T-cell (primary cell): ENCODE results near the gene UBE2Q2. TPM values are rescaled to one million over a fixed set of nuclear protein-coding genes. Genes with fewer than 3 reads are reported as not detected.

Source experiments
- ATAC-seq, 4 experiments: fragments of 200-7000 bp in 3 of 4; fragments of 150-1000 bp in 1 of 4; cut with Tn5 transposase; replicated peaks in 1 of 4; 1 replicate in 3 of 4; 2 replicates in 1 of 4; pipeline ENCODE4 v1.10.0; 2021; ENCODE audit warnings: moderate library complexity in 3 of 4, mild to moderate bottlenecking in 2 of 4, moderate number of reproducible peaks in 1 of 4
- CTCF ChIA-PET, 2 donors: fragments of 300-600 bp; sonication (Branson Sonifier 250); formaldehyde crosslinking; loops; one replicate each; lab custom pipeline; 2022; ENCODE audit warnings: antibody characterized with exemption in 2 of 2; lab: Charles Lee
- POLR2A ChIA-PET, 2 donors: fragments of 300-600 bp; sonication (Branson Sonifier 250); formaldehyde crosslinking; loops; one replicate each; lab custom pipeline; 2022; ENCODE audit warnings: antibody characterized with exemption in 2 of 2; lab: Charles Lee
- DNase-seq, 35 experiments: peaks; one replicate each; pipeline versions ENCODE4 v3.0.0 to v3.0.0-alpha.2; 2013 to 2023
- H3K27ac ChIP-seq: one replicate; pipeline ENCODE4 v1.5.1; 2013; ENCODE audit warnings: low read length
- H3K27me3 ChIP-seq, 2 experiments: replicated peaks in 1 of 2; 1 replicate in 1 of 2; 2 replicates in 1 of 2; pipeline versions ENCODE4 v1.6.1 to v1.7.0; 2013; ENCODE audit warnings: low read length in 1 of 2, mixed read lengths in 1 of 2; ENCODE audit not compliant: control insufficient read depth in 2 of 2, insufficient read depth in 2 of 2; ENCODE audit errors: extremely low read depth in 1 of 2
- H3K36me3 ChIP-seq, 2 donors: 1 replicate in 1 of 2; 2 replicates in 1 of 2; pipeline versions ENCODE4 v1.6.1 to v1.7.0; 2013; ENCODE audit warnings: low read length in 1 of 2; ENCODE audit not compliant: control insufficient read depth in 2 of 2, insufficient read depth in 1 of 2; ENCODE audit errors: extremely low read depth in 1 of 2
- H3K4me1 ChIP-seq, 2 experiments: 1 replicate in 1 of 2; 2 replicates in 1 of 2; pipeline versions ENCODE4 v1.6.1 to v1.7.0; 2013; ENCODE audit warnings: low read length in 2 of 2, mixed read lengths in 1 of 2; ENCODE audit not compliant: insufficient read depth in 2 of 2, control insufficient read depth in 1 of 2; ENCODE audit errors: extremely low read depth in 1 of 2
- H3K4me3 ChIP-seq, 2 donors: 1 replicate in 1 of 2; 2 replicates in 1 of 2; pipeline versions ENCODE4 v1.5.1 to v1.7.0; 2013; ENCODE audit warnings: mild to moderate bottlenecking in 2 of 2, low read length in 1 of 2, moderate library complexity in 1 of 2; ENCODE audit not compliant: control insufficient read depth in 1 of 2; ENCODE audit errors: extremely low read depth in 1 of 2
- H3K9me3 ChIP-seq: 2 replicates; pipeline ENCODE4 v1.7.0; 2013
- H3K27ac Mint-ChIP-seq, 2 donors: one replicate each; pipeline ENCODE4 v1.8.0; 2020 to 2021; ENCODE audit warnings: mild to moderate bottlenecking in 2 of 2, mixed read lengths in 2 of 2
- H3K27me3 Mint-ChIP-seq, 2 donors: one replicate each; pipeline ENCODE4 v1.8.0; 2021 to 2022; ENCODE audit warnings: mixed read lengths in 2 of 2
- H3K36me3 Mint-ChIP-seq: one replicate; pipeline ENCODE4 v1.8.0; 2021; ENCODE audit warnings: mixed read lengths
- H3K4me1 Mint-ChIP-seq, 3 donors: one replicate each; pipeline ENCODE4 v1.8.0; 2020 to 2022; ENCODE audit warnings: mixed read lengths in 3 of 3, mild to moderate bottlenecking in 1 of 3
- H3K4me3 Mint-ChIP-seq, 3 donors: one replicate each; pipeline ENCODE4 v1.8.0; 2020 to 2022; ENCODE audit warnings: mild to moderate bottlenecking in 3 of 3, mixed read lengths in 3 of 3, moderate library complexity in 3 of 3
- H3K9me3 Mint-ChIP-seq, 3 donors: one replicate each; pipeline ENCODE4 v1.8.0; 2020 to 2022; ENCODE audit warnings: mixed read lengths in 3 of 3
- WGBS: methylation state at CpG from one replicate; pipeline ENCODE4 v1.1.5; 2013; ENCODE audit warnings: missing lambda C conversion rate; ENCODE audit not compliant: insufficient coverage; 5-methylcytosine and 5-hydroxymethylcytosine counted together
- total RNA-seq, 35 experiments: library from RNA in 6 of 35; stranded (reverse) in 6 of 35; fragments of 120-200 nt in 1 of 35; gene quantifications; one replicate each; pipeline versions ENCODE4 v1.2.1 to v1.2.4 and lab custom pipeline; 2013 to 2026

UBE2Q2 gene
- total RNA-seq, 5 donors from 2014 or later (not counting 1 experiment from before 2014, with no cell fraction given), result 28.6 to 40.9 (median 36.9) TPM

DNA sequence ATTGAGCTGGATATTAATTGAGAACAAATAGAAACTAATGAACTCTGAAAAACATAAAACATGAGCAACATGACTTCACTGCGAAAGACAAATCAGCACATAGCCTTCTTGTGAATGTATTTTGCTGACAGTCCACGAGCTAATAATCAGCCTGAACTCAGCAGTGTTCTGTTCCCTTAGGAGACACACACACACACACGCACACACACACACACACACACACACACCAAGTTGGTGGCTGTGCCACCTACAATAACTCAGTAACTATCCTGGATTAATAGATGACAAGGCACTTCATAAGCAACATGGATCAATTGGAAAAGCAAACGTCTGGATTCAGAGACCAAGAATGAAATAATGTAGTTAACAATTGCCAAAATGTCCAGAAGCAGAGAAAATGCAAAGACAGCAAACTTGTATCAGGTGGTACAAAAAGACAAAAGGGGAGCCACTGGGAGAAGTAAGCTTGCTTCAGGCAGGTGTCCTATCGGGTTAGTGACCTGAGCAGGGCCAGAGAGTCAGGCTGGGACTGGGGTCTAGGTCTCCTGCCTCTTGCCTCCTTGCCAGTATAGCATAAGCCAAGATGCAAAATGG lies 20.5 kb upstream of the UBE2Q2 start:
- H3K36me3 ChIP-seq, result no peaks in the 10 kb centered on the region
- H3K4me1 Mint-ChIP-seq, result no peaks in the 10 kb centered on the region
- H3K4me3 ChIP-seq, result no peak overlapping the region
- no peak overlapping the region for H3K4me3 Mint-ChIP-seq
- ChIA-PET POLR2A (no interaction called here), CTCF (interaction anchor here in 1 of 2 donors (0.5 kb wide), 1 partner anchor 18 kb away, joined by 3 read pairs; no protein-coding TSS in a partner anchor)
- H3K9me3 Mint-ChIP-seq, result no peaks in the 10 kb centered on the region
- H3K4me1 ChIP-seq, result no peaks in the 10 kb centered on the region
- ATAC-seq (no peak), DNase-seq (no peak)
- H3K27me3 Mint-ChIP-seq, result peaks cover 4% of the 10 kb centered on the region in 2 donors
- H3K27me3 ChIP-seq, result peaks cover 0 to 3% of the 10 kb centered on the region in 2 experiments
- no peak overlapping the region for H3K27ac Mint-ChIP-seq
- H3K36me3 Mint-ChIP-seq, result no peaks in the 10 kb centered on the region
- WGBS, result 100% methylated on average over 4 of the region's 5 CpGs
- no peaks in the 10 kb centered on the region for H3K9me3 ChIP-seq
- H3K27ac ChIP-seq, result no peak overlapping the region

DNA sequence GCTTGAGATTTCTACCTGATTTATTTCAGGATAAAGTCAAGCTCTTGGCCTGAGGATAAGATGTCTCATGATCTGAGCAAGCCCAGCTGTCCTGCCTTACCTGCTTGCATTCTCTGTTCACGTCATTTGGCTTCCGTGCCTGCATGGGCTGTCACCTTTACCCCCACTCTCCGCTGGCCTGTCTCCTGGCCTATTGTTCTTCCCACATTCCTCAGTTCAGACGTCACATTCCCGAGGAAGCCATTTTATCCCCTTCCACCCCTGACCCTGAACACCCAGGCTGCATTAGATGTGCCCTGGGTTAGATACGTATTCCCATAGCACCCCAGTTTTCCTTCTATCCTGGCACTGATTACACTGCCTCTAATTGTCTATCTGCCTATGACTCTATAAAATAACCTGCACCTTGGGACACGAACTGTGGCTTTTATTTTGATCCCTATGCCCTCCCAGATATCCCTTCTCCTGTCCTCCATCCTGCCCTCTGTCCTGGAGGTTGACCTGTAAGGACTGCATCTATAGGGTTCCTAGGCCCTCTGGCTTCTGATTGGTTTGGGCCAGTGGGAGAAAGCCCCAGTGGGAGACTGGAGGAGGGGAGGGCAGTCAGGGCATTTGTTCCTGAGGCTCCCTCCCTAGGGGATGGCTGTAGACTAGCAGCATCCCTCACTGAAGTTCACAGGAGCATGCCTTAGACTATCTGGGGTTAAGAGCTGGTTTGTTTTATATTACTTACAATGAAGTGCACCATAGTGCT lies 19.2 kb upstream of the UBE2Q2 start:
- WGBS, result 76% methylated on average over 7 of the region's 7 CpGs
- CTCF ChIA-PET, result interaction anchor here in 1 of 2 donors (0.7 kb wide), 1 partner anchor 1207 kb away, joined by 3 read pairs; no protein-coding TSS in a partner anchor
- POLR2A ChIA-PET, result no interaction called here

DNA sequence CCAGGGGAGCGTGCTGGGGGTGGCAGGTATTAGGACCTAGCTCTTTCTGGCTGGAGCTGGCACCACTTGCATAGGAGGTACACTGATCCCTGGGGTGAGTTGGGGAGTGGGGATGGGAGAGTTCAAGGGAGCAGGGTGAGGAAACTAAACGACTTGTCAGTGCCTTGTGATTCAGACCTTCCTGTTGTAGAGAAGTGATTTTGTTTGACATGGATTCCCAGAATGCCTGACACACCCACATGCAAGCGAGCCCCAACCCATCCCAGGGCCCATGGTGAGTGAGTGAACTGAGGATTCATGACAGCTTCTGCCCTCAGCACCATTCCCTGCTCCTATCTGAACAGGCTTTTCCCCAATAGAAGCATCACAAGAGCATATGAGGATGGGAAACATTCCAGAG lies 15.6 kb upstream of the UBE2Q2 start:
- no peaks in the 10 kb centered on the region for H3K9me3 ChIP-seq
- 75% methylated on average over 1 of the region's 3 CpGs for WGBS
- no peaks in the 10 kb centered on the region for H3K4me1 ChIP-seq
- H3K4me1 Mint-ChIP-seq, result no peaks in the 10 kb centered on the region
- peaks cover 0 to 3% of the 10 kb centered on the region in 2 experiments for H3K27me3 ChIP-seq
- ChIA-PET POLR2A (interaction anchor here in 1 of 2 donors (0.6 kb wide), 1 partner anchor 110 kb away, joined by 8 read pairs; no protein-coding TSS in a partner anchor), CTCF (no interaction called here)
- no peak overlapping the region for H3K4me3 ChIP-seq
- no peaks in the 10 kb centered on the region for H3K36me3 Mint-ChIP-seq
- H3K27ac Mint-ChIP-seq, result no peak overlapping the region
- H3K36me3 ChIP-seq, result no peaks in the 10 kb centered on the region
- no peaks in the 10 kb centered on the region for H3K9me3 Mint-ChIP-seq
- no peak overlapping the region for H3K4me3 Mint-ChIP-seq
- DNase-seq, result no peak
- H3K27me3 Mint-ChIP-seq, result peaks cover 4% of the 10 kb centered on the region in 2 donors
- no peak for ATAC-seq
- no peak overlapping the region for H3K27ac ChIP-seq

More for the DNA sequence above, 19.2 kb upstream of the UBE2Q2 start:
- Mint-ChIP-seq H3K9me3 (no peaks in the 10 kb centered on the region), H3K4me3 (no peak overlapping the region), H3K27ac (no peak overlapping the region), H3K27me3 (peaks cover 4% of the 10 kb centered on the region in 2 donors), H3K36me3 (no peaks in the 10 kb centered on the region), H3K4me1 (no peaks in the 10 kb centered on the region)
- Histone ChIP-seq H3K36me3 (no peaks in the 10 kb centered on the region), H3K4me3 (no peak overlapping the region), H3K27me3 (peaks cover 0 to 3% of the 10 kb centered on the region in 2 experiments), H3K4me1 (no peaks in the 10 kb centered on the region), H3K27ac (no peak overlapping the region), H3K9me3 (no peaks in the 10 kb centered on the region)
- ATAC-seq (no peak), DNase-seq (no peak)

DNA sequence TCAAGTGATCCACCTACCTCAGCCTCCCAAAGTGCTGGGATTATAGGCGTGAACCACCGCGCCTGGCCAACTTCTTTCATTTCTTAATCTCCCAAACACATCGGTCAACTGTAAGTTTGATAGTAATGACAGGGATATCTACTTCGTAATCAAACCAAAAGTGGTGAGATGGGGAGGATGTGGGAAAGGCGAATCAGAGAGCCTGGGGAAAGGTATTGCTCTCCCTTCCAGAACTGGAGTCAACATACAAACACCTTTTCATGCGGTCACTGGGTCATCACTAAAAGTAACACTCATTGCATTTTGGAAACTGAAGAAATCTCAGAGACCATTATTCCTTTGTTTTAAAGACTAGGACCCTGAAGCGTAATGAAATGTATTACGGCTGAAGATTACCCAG lies 14.8 kb upstream of the UBE2Q2 start:
- ChIA-PET CTCF (no interaction called here), POLR2A (no interaction called here)
- Histone ChIP-seq H3K27ac (no peak overlapping the region), H3K4me1 (no peaks in the 10 kb centered on the region), H3K4me3 (no peak overlapping the region), H3K9me3 (no peaks in the 10 kb centered on the region), H3K36me3 (no peaks in the 10 kb centered on the region), H3K27me3 (peaks cover 0 to 3% of the 10 kb centered on the region in 2 experiments)
- no peak for DNase-seq
- H3K27ac Mint-ChIP-seq, result no peak overlapping the region
- no peaks in the 10 kb centered on the region for H3K4me1 Mint-ChIP-seq
- H3K27me3 Mint-ChIP-seq, result peaks cover 4% of the 10 kb centered on the region in 2 donors
- no peaks in the 10 kb centered on the region for H3K9me3 Mint-ChIP-seq
- no peaks in the 10 kb centered on the region for H3K36me3 Mint-ChIP-seq
- no peak overlapping the region for H3K4me3 Mint-ChIP-seq
- no peak for ATAC-seq
- 100% methylated on average over 1 of the region's 9 CpGs for WGBS

DNA sequence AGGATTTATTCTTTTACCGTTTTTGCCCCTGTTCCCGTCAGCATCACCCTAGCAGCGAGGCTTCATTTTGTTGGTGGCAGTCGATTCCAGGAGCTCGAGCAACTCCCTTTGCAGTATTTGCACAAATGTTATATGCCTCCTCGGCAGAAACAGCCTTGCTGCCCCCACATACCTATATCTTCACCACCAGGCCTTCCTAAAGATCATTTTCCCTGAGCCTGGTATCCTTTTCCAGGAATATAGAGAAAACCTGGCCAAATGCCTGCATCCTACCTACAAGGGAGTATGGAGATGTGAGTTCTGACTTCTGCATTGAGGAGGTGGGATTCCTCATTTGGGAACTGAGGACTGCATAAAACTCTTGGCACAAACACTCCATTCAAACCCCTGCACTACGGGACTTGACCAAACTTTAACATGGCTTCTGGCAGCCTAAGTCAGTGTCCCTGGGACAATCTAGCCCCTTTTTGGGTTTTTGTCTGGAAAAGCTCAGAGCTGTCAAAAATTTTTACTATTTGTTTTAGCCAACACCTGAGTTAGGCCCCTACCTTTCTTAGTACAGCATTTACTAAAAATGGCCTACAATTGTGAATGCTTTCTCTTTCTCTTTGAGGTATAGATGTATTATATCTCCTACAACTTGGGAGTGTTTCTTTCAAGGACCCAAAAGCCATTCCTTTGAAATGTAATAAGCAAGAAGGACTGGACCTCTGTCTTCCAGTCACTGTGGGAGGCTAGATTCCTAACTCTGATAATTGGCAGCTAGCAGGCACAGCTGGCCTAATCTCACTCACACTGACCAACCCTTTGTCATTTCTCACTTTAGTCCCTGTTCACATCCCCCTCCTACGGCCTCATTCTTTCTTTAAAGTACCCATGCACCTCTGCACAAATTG lies 12.1 kb upstream of the UBE2Q2 start:
- WGBS, result 97% methylated on average over 5 of the region's 8 CpGs

DNA sequence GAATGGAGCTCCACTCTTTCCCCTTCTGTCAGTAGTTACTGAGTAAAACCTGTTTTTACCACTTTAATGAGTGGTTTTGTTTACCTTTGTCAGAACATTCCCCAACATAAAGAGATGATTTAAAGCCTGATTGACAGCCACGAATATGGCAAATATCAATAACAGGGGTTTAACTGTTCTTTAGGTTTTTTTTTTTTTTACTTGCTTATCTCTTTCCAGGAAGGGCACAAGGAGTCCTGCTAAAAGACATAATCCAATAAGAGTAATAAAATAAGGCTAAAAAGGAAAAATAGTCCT lies 11.5 kb upstream of the UBE2Q2 start:
- H3K4me3 Mint-ChIP-seq, result no peak overlapping the region
- ATAC-seq (no peak), DNase-seq (no peak)
- Histone ChIP-seq H3K4me1 (no peaks in the 10 kb centered on the region), H3K4me3 (no peak overlapping the region), H3K27me3 (no peaks in the 10 kb centered on the region), H3K27ac (no peak overlapping the region), H3K9me3 (no peaks in the 10 kb centered on the region), H3K36me3 (no peaks in the 10 kb centered on the region)
- ChIA-PET CTCF (no interaction called here), POLR2A (no interaction called here)
- no peaks in the 10 kb centered on the region for H3K36me3 Mint-ChIP-seq
- no peak overlapping the region for H3K27ac Mint-ChIP-seq
- peaks cover under 1% of the 10 kb centered on the region in 2 donors for H3K27me3 Mint-ChIP-seq
- WGBS, result no CpG with 5 or more reads among the region's 1 CpG
- no peaks in the 10 kb centered on the region for H3K4me1 Mint-ChIP-seq
- no peaks in the 10 kb centered on the region for H3K9me3 Mint-ChIP-seq

More for the DNA sequence above, 12.1 kb upstream of the UBE2Q2 start:
- H3K4me3 ChIP-seq, result no peak overlapping the region
- CTCF ChIA-PET, result no interaction called here
- H3K36me3 ChIP-seq, result no peaks in the 10 kb centered on the region
- H3K9me3 Mint-ChIP-seq, result no peaks in the 10 kb centered on the region
- no peak overlapping the region for H3K27ac ChIP-seq
- H3K4me1 ChIP-seq, result no peaks in the 10 kb centered on the region
- H3K36me3 Mint-ChIP-seq, result no peaks in the 10 kb centered on the region
- H3K27me3 ChIP-seq, result peaks cover 0 to 2% of the 10 kb centered on the region in 2 experiments
- H3K27me3 Mint-ChIP-seq, result peaks cover 4% of the 10 kb centered on the region in 2 donors
- H3K27ac Mint-ChIP-seq, result no peak overlapping the region
- DNase-seq, result no peak
- H3K4me1 Mint-ChIP-seq, result no peaks in the 10 kb centered on the region
- POLR2A ChIA-PET, result no interaction called here
- ATAC-seq, result no peak
- H3K9me3 ChIP-seq, result no peaks in the 10 kb centered on the region
- no peak overlapping the region for H3K4me3 Mint-ChIP-seq
